ENCODE data around the gene DCTPP1. TPM values are rescaled to one million over a fixed set of nuclear protein-coding genes. Genes with fewer than 3 reads are reported as not detected.
A peak's percentile ranks its signal among the peaks of the same experiment; 100 is the strongest.
"Not testable (repeated sequence)": the region's sequence is repeated elsewhere in the genome, so short reads cannot be mapped to it uniquely, and the experiment has no call there.

The DCTPP1 gene
- total RNA-seq, 1 donor from 2014 or later: 37.5 TPM

DNA sequence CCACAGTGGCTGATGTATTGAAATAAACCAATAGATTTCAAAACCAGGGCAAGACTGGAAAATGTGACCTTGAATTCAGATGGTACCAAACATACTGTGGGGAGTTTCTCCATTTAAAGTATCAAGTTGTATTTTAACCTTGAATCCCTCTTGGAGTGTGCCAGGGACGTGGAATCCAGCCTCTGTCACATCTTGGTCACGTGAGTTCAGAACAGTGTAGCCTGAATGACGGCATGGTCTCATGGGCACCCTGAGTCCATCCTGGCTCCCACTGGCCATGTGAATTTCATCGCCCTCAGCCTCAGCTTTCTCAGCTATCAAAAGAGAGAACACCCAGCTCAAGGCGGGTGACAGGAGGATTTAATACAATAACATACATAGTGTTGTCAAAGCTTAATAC, 15.7 kb downstream of the DCTPP1 start:
- no peak for DNase-seq (ENCODE audit: low read depth, low spot score)

DNA sequence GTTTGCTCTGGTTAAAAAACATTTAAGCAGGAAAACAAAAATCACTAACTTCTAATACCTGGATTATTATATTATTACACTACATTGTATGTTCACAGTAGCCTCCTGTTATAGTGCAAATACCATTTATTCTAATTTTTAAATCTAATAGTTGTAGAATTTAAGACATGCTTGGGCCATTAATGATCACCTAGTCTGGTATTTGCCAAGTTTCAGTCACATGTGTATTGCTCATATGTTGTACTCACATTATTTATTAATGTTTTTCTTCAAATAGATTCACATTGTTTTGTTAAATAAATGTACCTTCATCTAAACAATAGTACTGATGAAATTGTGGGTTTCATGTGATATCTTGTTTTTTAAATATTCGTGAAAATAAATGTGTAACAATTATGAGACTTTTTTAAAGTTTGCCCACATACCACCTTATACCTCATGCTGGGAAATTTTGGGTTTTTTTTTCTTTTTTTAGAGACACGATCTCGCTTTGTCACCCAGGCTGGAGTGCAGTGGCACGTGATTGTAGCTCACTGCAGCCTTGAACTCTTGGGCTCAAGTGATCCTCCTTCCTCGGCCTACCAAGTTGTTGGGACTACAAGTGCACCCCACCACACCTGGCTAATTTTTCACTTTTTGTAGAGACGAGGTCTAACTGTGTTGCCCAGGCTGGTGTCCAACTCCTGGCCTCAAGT, 16.6 kb downstream of the DCTPP1 start:
- DNase-seq (ENCODE audit: low read depth, low spot score): no peak

DNA sequence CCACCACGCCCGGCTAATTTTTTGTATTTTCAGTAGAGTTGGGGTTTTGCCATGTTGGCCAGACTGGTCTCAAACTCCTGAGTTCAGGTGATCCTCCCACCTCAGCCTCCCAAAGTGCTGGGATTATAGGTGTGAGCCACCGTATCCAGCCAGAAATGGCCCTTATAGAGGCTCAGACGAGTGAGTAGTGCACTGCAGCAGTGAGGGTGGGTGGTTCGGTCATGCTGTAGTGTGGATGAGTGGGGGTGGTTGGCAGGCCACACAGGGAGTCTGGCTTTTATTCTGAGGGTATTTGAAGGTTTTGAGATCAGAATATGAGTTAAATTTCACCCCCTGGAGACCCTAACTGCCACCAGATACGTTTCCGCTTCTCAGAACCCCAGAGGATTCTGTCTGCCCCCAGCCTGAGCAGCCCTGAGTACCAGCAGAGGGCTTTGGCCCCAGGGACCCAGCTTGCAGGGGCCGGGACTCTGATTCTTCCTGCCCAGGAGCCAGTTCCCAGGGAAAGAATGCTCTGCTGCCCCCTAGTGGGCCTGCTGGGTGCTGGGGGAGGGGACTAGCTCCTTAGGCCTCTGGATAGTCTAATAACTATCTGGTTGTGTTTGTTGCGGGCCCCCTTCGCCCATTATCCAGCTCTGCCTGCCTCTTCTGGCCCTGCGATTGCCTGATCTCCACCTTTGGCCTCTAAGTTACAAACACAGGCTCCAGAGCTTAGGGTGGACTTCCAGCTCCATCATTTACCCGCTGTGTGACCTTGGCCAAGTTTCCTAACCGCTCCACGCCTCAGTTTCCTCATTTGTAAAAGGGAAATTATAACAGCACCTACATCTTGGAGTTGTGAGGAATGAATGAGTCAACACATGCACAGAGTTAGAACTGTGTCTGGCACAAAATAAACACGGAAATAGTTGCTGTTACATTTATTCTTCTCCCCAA, 20.4 kb downstream of the DCTPP1 start:
- peak; percentile 55 for DNase-seq (ENCODE audit: low read depth, low spot score)

DNA sequence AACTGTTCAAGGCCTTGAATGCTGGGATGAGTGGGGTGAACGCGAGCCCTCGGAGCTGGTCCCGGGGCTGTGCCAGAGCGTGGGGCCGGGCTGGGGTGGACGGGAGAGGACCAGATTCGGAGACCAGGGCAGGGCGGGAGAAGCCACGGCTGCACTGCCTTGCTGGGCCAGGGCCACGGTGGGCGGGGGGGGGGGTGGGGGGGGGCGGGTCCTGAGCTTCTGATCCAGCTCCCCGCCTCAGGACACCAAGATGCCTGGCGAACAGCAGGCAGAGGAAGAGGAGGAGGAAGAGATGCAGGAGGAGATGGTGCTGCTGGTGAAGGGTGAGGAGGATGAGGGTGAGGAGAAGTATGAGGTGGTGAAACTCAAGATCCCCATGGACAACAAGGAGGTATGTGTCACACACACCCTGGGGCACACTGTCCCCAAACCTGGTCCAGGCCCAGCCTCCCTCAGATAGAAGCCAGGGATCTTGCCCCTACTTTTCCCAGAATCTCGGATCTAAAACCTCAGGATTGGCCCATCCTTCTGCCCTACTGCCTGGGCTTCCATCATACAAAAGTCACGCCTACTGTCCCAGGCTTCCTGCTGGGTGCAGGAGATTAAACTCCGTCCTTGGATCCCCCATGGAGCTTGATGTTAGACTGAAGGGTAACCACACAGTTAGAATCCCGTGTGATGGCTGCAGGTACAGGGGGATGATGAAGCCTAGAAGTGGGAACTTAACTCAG, 21.9 kb downstream of the DCTPP1 start:
- no peak for DNase-seq (ENCODE audit: low read depth, low spot score)

DNA sequence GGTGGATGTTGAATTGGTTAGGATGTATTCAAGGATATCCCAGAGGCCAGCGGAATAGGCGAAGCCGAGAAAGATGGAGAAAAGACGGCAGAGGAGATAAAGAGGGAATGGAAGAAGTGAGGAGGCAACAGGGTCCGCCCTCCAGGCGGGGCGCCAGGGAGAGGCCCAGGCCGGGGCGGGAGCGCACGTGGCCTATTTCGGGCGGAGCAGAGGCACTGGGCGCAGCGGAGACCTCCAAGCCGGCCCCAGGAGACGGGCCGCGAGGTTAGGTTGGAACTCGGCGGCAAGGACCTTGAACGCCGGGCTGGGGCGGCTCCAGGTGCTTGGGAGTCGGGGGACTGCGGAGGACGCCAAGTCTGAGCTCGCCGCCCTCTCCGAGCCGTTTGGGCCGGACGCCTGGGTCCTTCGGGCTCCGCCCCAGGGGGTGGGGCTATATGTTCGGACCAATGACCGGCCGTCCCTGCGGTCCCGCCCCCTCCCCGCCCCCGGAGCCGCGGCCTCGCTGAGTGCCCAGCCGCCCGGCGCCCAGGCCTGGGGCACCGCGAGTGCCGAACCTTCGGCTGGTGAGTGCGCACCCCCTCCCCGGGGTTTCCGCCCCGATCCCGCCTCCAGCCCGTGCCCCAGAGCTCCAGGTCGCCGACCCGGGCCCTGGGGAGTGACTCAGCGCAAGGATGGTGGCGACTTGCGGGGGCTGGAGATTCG, 22.6 kb downstream of the DCTPP1 start, which contains the start of gene ZNF771:
Gene ZNF771, plus strand, starts transcription at position 505 of the 702 bp plus-strand sequence. CDS start 448 bp downstream, outside the sequence.
- DNase-seq (ENCODE audit: low read depth, low spot score): peak; percentile 54

DNA sequence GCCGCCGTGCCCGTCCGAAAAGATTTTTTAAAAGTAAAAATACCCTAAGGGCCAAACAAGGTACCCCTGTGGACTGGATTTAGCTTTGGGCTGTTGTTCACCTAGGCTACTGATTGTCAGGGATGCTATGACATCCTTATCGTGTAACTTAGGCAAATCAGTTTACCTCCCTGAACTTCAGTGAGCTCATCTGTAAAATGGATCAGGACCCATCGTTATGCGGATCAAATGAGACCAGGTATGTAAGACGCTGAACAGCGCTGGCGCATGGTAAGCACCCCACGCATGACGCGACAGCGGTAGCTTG, 23.1 kb downstream of the DCTPP1 start:
- DNase-seq (ENCODE audit: low read depth, low spot score): no peak

DNA sequence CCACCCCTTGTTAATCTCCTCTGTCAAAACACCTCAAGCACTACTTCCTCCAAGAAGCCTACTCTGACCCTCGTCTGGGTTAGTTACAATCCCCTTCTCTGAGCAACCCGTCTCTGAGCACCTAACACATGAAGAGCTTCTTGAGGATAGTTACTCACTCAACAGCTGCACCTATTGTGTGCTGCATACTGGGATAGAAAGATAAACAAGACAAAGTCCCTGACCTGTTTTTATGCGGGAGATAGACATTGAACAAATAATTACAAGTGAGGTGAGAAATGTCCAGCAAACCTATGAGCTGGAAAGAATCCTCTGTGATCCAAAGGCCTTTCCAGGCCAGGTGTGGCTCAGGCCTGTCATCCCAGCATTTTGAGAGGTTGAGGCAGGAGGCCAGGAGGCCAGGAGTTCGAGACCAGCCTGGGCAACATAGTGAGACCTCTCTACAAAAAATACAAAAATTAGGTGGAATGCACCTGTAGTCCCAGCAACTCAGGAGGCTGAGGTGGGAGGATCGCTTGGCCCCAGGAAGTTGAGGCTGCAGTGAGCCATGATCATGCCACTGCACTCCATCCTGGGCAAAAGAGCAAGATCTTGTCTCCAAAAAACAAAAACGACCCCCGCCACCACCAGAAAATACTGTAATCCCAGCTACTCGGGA, 27.9 kb downstream of the DCTPP1 start:
- no peak for DNase-seq (ENCODE audit: low read depth, low spot score)

DNA sequence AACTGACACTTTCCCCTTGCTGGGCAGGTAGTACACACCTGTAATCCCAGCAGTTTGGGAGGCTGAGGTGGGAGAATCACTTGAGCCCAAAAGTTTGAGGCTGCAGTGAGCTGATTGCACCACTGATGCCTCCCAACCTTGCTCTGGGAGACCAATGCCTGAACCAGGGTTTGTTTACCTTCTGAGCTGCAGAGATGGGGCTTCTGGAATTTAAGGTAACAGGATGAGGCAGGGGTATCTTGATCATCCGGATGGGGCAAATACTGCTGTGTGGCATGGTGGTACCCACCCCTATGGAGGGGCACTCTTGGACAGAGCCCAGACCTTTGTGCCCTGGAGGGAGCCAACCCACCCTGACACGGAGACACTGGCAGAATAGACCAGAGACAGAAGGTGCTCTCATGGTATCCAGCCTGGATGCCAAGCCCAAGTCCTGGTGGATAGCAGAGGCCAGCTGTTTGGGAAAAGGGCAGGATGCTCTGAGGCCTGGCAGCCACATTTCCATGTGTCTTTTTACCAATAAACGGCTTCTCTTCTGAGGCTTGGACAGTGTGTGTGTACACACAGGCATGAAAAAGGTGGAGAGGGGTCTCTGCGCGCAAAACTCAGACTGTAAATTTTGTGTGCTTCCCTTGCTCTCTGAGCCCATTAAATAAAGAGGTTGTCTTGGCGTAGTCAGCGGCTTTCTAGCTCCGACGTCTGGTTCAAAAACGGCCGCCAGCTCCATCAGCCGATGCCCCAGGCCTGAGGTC, 30.2 kb downstream of the DCTPP1 start:
- no peak for DNase-seq (ENCODE audit: low read depth, low spot score)

DNA sequence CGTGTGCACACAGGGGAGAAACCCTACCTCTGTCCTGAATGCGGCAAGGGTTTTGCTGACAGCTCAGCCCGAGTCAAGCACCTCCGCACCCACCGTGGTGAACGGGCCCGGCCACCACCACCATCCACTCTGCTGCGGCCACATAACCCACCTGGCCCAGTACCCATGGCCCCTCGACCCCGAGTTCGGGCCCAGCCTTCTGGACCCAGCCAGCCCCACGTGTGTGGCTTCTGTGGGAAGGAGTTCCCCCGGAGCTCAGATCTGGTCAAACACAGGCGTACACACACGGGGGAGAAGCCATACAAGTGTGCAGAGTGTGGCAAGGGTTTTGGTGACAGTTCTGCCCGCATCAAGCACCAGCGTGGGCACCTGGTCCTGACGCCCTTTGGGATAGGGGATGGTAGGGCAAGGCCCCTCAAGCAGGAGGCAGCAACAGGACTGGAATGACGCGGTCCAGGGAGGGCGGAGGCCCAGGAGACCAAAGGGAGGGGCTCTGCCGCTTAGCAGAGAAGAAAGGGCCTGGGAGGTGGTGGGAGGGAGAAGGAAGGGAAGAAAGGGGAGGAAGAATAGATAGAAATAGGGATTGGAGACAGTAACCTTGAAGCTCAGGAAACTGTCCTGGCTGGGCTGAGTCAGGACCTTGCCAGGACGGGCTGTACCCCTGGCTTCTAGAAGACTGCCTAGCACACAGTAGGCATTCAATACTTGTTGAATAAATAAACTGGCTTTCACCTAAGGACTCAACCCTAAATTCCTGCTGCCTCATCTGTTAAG, 31.0 kb downstream of the DCTPP1 start:
- no peak for DNase-seq (ENCODE audit: low read depth, low spot score)

DNA sequence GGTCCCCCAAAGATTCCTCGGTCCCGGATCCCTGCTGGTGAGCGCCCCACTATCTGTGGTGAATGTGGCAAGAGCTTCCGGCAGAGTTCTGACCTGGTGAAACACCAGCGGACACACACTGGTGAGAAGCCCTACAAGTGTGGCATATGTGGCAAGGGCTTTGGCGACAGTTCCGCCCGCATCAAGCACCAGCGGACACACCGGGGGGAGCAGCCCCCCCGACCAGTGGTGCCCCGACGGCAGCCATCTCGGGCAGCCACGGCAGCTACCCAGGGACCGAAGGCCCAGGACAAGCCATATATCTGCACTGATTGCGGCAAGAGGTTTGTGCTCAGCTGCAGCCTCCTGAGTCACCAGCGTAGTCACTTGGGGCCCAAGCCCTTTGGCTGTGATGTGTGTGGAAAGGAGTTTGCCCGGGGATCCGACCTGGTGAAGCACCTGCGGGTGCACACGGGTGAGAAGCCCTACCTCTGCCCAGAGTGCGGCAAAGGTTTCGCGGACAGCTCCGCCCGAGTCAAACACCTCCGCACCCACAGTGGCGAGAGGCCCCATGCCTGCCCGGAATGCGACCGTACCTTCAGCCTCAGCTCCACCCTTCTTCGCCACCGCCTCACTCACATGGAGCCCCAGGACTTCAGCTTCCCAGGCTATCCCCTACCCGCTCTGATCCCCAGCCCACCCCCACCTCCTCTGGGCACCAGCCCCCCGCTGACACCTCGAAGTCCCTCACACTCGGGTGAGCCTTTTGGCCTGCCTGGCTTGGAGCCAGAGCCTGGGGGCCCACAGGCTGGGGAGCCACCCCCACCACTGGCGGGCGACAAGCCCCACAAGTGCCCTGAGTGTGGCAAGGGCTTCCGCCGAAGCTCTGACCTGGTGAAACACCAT, 31.8 kb downstream of the DCTPP1 start:
- no peak for DNase-seq (ENCODE audit: low read depth, low spot score)

DNA sequence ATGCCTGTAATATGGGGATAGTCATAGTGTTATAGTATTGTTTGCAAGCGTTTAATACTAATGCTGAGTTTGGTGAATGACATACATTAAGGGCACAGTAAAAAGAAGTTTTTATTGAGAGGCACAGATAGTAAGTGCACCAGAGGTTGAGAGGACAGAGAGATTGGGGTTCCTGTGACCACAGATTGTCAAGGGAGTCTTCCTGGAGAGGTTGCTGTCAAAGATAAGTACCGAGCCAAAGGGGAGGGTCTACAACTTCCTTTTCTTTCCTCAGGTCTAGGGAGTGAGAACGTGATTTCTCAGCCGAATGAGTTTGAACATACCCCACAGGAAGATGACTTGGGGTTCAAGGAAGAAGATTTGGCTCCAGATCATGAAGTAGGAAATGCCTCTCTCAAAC, 32.8 kb downstream of the DCTPP1 start:
- DNase-seq (ENCODE audit: low read depth, low spot score): no peak

DNA sequence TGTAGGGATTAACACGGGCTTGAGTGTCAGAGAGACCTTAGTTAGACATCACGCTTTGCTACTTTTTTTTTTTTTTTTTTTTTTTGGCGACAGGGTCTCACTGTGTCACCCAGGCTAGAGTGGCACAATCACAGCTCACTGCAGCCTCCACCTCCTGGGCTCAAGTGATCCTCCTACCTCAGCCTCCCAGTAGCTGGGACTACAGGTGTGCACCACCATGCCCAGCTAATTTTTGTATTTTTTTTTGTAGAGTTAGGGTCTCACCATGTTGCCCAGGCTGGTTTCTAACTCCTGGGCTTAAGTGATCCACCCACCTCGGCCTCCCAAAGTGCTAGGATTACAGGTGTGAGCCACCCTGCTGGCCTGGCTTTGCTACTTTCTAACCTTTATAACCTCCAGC, 33.2 kb downstream of the DCTPP1 start:
- not testable (repeated sequence) for DNase-seq (ENCODE audit: low read depth, low spot score)

DNA sequence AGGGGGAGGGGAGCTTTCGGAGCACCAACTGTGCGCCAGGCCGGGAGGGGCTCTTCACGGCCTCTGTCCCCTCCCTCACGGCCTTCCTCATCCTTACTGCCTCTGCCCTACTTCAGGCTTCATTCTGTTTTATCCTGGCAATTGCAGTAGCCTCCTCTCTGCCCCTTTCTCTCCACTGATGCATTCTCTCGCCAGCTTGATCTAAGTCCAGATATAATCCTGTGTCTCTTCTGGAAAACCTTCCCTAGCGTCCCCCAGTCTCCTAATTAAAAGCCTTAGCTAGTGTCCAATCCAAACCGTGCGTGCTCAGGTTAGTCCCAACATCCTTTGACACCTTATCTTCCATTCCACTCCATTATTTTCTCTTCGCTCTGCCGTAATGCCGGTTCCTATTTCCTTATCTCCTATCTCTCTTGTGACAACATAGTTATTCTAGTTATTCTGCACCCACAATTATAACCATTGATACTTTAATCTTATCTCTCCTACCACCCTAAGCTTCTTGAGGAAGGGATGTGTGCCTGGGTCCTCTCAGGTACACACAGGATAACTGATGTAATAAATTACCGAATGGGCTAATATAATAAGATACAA, 33.7 kb downstream of the DCTPP1 start:
- no peak for DNase-seq (ENCODE audit: low read depth, low spot score)

DNA sequence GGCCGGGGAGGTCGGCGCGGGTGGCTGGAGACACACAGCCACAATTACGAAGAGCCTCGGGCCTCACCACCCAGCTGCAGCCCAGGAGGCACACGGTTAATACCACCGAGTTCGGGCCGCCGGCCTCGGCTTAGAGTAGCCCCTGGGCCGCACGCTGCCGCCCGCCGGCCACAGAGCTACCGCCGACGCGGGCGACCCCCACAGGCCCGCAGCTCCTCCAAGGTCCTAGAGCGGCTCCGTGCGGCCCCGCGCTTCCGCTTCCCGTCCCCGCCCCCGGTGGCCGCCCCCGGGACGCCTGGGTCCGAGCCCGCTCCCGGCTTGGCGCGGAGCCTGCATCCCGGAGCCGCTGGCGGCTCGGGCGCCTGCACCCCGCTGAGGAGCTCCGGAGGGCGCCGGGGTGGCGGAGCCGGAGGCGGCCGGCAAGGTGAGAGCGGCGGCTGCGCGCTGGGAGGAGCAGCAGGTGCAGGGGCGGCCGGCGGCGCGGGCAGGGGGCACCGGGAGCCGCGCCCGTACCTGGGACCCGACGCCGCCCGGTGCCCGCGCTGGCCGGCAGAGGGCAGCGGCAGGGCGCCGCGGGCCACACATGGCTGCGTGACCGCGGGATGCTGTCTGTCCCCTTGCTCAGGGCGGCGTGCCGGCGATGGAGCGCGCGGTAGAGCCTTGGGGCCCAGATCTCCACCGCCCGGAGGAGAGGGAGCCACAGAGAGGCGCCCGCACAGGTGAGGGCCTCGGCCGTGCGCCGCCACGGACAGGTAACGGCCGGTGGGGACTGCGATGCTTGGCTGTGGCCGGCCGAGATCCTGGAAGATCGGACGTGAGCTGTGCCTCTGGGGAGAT, 34.5 kb downstream of the DCTPP1 start, which contains the start of gene ZNF48:
Gene ZNF48, plus strand, starts transcription at position 266 of the 837 bp plus-strand sequence. Its CDS starts 375 bp downstream, at position 641.
- DNase-seq (ENCODE audit: low read depth, low spot score): peak; percentile 76

DNA sequence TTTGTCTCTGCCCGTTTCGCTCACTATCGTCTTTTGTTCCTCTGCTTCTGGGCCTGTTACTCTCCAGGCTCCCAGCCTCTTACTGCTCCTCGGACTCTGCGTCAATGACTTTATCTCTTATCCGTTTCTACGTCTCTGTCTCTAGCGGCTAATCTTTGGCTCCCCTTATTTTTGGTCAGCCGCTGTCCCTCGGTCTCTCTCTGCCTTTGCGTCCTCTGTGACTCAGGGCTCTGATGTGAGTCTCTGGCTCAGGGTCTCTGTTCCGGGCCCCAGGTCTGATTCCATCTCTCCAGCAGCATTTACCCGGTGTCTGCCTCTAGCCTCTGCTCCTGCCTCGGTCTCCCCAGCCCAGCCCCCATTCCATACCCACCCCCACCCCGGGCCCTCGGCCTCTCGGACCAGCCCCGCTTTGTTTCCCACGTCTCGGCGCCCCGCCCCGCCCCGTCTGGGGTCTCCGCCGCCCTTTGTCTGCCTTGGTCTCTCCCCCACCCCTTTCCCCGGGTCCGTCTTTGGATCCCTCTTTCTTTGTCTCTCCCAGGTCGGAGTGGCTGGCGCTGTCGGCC, 35.2 kb downstream of the DCTPP1 start:
- no peak for DNase-seq (ENCODE audit: low read depth, low spot score)

DNA sequence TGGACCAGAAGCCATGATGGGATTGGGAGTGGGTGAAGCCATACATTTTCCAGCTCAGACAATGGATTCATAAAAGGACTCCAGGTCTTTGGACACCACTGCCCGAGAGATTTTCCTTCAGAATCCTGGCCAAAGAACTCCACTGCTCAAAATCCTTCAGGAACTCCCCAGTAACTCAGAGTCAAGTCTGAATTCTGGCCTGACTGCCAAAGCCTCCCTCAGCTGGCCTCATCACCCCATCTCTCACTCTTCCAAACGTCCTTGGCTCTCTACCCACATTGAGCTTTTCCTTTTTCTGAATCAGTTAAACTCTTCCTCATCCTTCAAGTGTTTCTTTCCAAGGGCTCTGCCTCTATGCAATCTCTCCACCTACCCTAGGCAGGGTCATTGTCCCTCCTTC, 46.3 kb downstream of the DCTPP1 start:
- no peak for DNase-seq (ENCODE audit: low read depth, low spot score)
